GM12801 (cell line): Measurements from ENCODE around the gene N4BP2.

Source experiments
- TF ChIP-seq, protein P1 (sequence below): IDR thresholded peaks from one replicate; pipeline ENCODE4 v1.5.1; 2011; ENCODE audit warnings: control low read depth; ENCODE audit not compliant: insufficient read length; ENCODE audit errors: extremely low read depth

The N4BP2 gene

GRCh38 chr4:40183615-40184411 is 127.2 kb downstream of the N4BP2 start:
- TF ChIP-seq, protein P1, sequence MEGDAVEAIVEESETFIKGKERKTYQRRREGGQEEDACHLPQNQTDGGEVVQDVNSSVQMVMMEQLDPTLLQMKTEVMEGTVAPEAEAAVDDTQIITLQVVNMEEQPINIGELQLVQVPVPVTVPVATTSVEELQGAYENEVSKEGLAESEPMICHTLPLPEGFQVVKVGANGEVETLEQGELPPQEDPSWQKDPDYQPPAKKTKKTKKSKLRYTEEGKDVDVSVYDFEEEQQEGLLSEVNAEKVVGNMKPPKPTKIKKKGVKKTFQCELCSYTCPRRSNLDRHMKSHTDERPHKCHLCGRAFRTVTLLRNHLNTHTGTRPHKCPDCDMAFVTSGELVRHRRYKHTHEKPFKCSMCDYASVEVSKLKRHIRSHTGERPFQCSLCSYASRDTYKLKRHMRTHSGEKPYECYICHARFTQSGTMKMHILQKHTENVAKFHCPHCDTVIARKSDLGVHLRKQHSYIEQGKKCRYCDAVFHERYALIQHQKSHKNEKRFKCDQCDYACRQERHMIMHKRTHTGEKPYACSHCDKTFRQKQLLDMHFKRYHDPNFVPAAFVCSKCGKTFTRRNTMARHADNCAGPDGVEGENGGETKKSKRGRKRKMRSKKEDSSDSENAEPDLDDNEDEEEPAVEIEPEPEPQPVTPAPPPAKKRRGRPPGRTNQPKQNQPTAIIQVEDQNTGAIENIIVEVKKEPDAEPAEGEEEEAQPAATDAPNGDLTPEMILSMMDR = no peak

GRCh38 chr4:40185830-40186664 is 129.4 kb downstream of the N4BP2 start:
- TF ChIP-seq, protein P1 = no peak

- TF ChIP-seq, protein P1 = no peak
Observed at GRCh38 chr4:40186665-40187014, 130.0 kb downstream of the N4BP2 start.

- TF ChIP-seq, protein P1 = no peak
Observed at GRCh38 chr4:40187386-40187906, 130.8 kb downstream of the N4BP2 start.

GRCh38 chr4:40190019-40190418 is 133.4 kb downstream of the N4BP2 start:
- TF ChIP-seq, protein P1 = no peak

DNA sequence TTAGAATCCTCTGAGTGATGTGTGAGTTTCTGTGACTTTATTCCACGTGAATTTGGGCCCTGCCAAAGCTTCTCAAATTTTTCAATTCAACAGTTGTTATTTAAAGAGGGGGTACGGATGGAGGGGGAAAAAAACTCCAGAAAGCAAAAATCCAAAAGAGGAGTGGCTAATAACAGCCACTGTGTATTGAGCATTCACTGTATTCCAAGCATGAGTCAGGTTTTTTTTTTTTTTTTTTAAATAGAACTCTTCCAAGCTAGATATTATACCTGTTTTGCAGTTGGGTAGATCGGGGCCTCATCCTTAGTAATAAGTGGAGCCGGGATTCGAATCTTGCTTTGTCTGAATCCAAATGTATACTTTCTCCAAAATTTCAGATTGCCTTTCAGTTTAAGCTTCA is 133.8 kb downstream of the N4BP2 start:
- TF ChIP-seq, protein P1 = no peak
